Tibial artery (tissue), 4 donors: Measurements from ENCODE around the gene ALDOB.

Experiments
- DNase-seq, 2 donors: peaks; one replicate each; pipeline ENCODE4 v3.0.0-alpha.2; 2019
- H3K27ac ChIP-seq, 2 donors: fragments of 200-600 bp; sonication (generic) in 1 of 2; 1 replicate in 1 of 2; 2 replicates in 1 of 2; pipeline ENCODE4 v1.5.1; 2018 to 2019; ENCODE audit warnings: mild to moderate bottlenecking in 1 of 2
- H3K27me3 ChIP-seq, 2 donors: fragments of 200-600 bp; sonication (generic) in 1 of 2; one replicate each; pipeline versions ENCODE4 v1.5.1 to v1.6.0; 2016 to 2019
- H3K36me3 ChIP-seq, 3 donors: fragments of 200-600 bp; sonication (generic) in 2 of 3; one replicate each; pipeline ENCODE4 v1.5.1; 2016 to 2019; ENCODE audit warnings: mild to moderate bottlenecking in 2 of 3
- H3K4me1 ChIP-seq, 4 donors: fragments of 200-600 bp; sonication (generic) in 2 of 4; 1 replicate in 3 of 4; 2 replicates in 1 of 4; pipeline ENCODE4 v1.5.1; 2016 to 2019
- H3K4me3 ChIP-seq, 2 donors: fragments of 200-600 bp; sonication (generic) in 1 of 2; 1 replicate in 1 of 2; 2 replicates in 1 of 2; pipeline ENCODE4 v1.5.1; 2018 to 2019; ENCODE audit warnings: mild to moderate bottlenecking in 2 of 2
- H3K9me3 ChIP-seq, 3 donors: fragments of 200-600 bp; sonication (generic) in 1 of 3; one replicate each; pipeline ENCODE4 v1.5.1; 2016 to 2019
- CTCF ChIP-seq, 2 experiments: fragments of 200-600 bp in 1 of 2; fragments of 450-650 bp in 1 of 2; IDR thresholded peaks; one replicate each; pipeline ENCODE4 v1.5.1; 2017 to 2019; ENCODE audit warnings: antibody characterized with exemption in 2 of 2, mild to moderate bottlenecking in 1 of 2, moderate library complexity in 1 of 2
- intact Hi-C: fragments of 100-400 bp; cut with DNase I; formaldehyde crosslinking; loops from one replicate; pipeline ENCODE4 v1.15.0; 2023; ENCODE audit warnings: low total_unique reads

Gene ALDOB

GRCh38 chr9:101450931-101451330, 15.4 kb upstream of the ALDOB start:
- H3K36me3 ChIP-seq: no peaks in the 10 kb centered on the region
- no peak overlapping the region for H3K4me3 ChIP-seq
- H3K9me3 ChIP-seq: no peaks in the 10 kb centered on the region
- DNase-seq: no peak
- H3K27ac ChIP-seq: no peak overlapping the region
- intact Hi-C loops: no loop called here
- peaks cover 0 to 4% of the 10 kb centered on the region in 2 donors for H3K27me3 ChIP-seq
- peaks cover 0 to 10% (median 0%) of the 10 kb centered on the region in 4 donors for H3K4me1 ChIP-seq
- no peak for TF ChIP-seq CTCF (IDR thresholded peaks at IDR 0.05)

GRCh38 chr9:101449071-101449721, 13.6 kb upstream of the ALDOB start:
- no peaks in the 10 kb centered on the region for H3K36me3 ChIP-seq
- intact Hi-C loops: no loop called here
- H3K27ac ChIP-seq: no peak overlapping the region
- peaks cover 0 to 10% (median 0%) of the 10 kb centered on the region in 4 donors for H3K4me1 ChIP-seq
- H3K27me3 ChIP-seq: peaks cover 0 to 4% of the 10 kb centered on the region in 2 donors
- H3K9me3 ChIP-seq: no peaks in the 10 kb centered on the region
- TF ChIP-seq CTCF (IDR thresholded peaks at IDR 0.05): peak; percentile 40 to 49
- H3K4me3 ChIP-seq: peak overlapping the region; percentile 49 to 59
- DNase-seq: peak; percentile 34 to 77

- Histone ChIP-seq H3K4me3 (peak overlapping the region; percentile 49 to 59), H3K4me1 (peaks cover 0 to 10% (median 0%) of the 10 kb centered on the region in 4 donors), H3K27me3 (peaks cover 0 to 4% of the 10 kb centered on the region in 2 donors), H3K9me3 (no peaks in the 10 kb centered on the region), H3K27ac (no peak overlapping the region), H3K36me3 (no peaks in the 10 kb centered on the region)
- TF ChIP-seq CTCF (IDR thresholded peaks at IDR 0.05): no peak
- DNase-seq: no peak
- intact Hi-C loops: no loop called here
Measured at GRCh38 chr9:101448680-101449070, 13.1 kb upstream of the ALDOB start.

GRCh38 chr9:101446732-101447131, 11.2 kb upstream of the ALDOB start:
- Histone ChIP-seq H3K4me1 (peaks cover 0 to 10% (median 0%) of the 10 kb centered on the region in 4 donors), H3K27ac (no peak overlapping the region), H3K9me3 (no peaks in the 10 kb centered on the region), H3K36me3 (no peaks in the 10 kb centered on the region), H3K27me3 (peaks cover 0 to 4% of the 10 kb centered on the region in 2 donors), H3K4me3 (no peak overlapping the region)
- TF ChIP-seq CTCF (IDR thresholded peaks at IDR 0.05): no peak
- intact Hi-C loops: no loop called here
- DNase-seq: no peak

GRCh38 chr9:101445353-101446029, 9.9 kb upstream of the ALDOB start:
- Histone ChIP-seq H3K27ac (no peak overlapping the region), H3K4me3 (no peak overlapping the region), H3K36me3 (no peaks in the 10 kb centered on the region), H3K4me1 (peaks cover 0 to 10% (median 0%) of the 10 kb centered on the region in 4 donors), H3K9me3 (no peaks in the 10 kb centered on the region), H3K27me3 (peaks cover 0 to 10% of the 10 kb centered on the region in 2 donors)
- no peak for TF ChIP-seq CTCF (IDR thresholded peaks at IDR 0.05)
- intact Hi-C loops: no loop called here
- DNase-seq: no peak
